ENCODE results near the gene ADAMTSL4.
A peak's percentile ranks its signal among the peaks of the same experiment; 100 is the strongest.

The ADAMTSL4 gene

DNA sequence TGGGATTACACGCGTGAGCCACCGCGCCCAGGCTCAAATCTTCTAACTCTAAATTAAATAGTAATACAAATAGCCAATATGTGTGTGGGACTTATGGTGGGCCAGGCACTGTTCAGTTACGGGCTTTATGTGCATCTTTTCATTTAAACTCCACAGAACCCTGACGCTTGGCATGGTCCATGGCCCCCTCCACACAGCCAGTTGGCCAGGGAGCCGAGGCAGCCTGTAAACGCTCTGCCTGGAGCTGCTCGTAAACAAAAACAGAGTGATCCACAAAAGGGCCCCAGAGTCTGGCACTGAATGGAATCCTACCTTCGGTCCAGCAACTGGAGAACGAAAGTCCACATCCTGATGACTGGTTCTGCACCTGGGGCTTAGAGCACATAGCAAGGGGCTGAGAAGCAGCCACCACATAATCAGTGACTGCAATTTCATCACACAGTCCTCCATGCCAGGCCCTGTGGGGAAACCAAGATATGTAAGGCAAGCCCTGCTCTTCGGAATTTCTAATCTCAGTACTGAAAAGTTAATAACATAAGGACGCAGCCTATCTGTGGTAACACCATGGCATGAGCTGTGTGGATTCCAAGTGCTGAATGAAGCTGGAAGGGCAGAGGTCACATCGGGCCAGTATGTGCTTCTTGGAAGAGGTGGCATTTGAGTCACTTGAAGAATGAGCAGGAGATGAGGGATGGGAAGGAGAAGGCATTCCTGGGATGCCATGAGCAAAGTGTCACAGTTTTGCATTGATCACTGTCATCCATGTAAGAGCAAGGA is 13.5 kb upstream of the ADAMTSL4 start:
- no peak for DNase-seq

DNA sequence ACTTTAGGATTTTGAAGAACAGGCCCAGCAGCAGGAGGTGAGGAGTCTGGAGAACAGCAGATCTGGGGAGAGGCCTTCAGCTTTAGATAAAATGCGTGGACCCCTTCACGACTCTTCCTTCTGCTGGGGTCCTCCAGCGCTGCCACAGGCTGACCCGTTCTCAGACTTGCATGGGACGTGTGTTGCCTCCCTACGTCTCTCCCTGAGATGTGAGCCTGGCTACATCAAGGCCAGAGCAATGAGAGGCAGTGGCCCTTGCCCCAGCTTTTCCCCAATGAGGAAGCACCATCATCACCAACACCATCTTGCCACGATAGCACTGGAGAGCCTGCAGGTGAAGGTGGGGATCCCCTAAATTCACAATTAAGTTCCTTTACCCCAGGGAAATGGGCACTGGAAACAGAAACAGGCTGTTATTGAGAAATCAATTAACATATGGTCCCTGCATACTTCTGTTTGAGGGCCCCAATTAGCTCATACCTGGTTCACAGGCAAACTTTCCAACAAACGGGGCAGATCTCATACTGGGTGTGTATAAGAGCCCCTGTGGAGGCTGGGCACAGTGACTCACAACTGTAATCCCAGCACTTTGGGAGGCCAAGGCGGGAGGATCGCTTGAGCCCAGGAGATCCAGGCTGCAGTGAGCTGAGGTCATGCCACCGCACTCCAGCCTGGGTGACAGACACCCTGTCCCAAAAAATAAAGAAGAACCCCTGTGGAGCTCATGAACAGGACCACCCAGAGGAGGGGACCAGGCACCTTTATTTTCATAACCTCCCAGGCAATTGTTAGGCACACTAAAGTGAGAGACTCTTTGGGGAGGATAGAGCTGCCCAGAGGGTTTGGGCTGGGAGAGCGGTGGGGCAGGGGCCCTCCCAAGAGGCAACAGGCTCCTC is 12.1 kb upstream of the ADAMTSL4 start:
- no peak for DNase-seq

DNA sequence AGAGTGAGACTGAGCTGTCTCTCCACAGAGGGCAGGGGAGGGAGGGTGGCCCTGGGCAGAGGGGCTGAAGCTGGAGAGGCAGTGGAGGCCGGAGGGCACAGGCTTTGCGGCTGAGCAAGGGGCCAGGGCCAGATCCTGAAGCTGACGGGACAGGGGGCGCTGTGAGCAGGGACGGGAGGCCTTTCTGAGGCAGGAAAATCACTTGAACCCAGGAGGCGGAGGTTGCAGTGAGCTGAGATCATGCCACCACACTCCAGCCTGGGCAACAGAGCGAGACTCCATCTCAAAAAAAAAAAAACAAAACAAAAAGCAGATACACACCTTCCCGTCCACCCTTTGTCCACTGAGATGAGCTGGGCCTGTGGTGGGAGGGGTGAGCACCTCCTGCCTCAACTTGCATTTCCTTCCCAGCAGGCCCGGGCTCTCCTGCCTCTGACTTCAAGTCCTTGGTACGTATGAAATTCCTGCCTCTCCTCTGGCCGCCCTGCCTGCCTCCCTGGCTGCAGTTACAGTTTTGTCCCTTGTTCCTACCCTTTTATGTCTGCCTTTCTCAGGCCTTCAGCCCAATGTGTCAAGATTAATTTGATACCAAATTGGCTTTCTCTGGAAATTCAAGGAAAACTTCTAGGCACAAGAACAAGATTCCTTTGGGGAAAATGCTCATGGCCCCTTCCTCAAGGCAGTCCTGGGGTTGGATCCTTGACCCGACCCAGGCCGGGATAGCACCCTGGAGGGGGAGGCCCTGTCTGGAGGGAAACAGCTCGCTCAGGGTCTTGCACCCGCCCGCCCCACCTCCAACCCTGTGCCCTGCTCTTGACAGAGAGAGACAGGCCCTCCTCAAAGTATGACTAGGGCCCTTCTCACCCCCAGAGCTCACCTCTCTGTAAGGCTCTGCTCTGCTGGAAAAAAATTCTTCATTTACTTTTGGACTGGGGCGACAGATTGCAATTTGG is 11.2 kb upstream of the ADAMTSL4 start:
- DNase-seq: no peak

DNA sequence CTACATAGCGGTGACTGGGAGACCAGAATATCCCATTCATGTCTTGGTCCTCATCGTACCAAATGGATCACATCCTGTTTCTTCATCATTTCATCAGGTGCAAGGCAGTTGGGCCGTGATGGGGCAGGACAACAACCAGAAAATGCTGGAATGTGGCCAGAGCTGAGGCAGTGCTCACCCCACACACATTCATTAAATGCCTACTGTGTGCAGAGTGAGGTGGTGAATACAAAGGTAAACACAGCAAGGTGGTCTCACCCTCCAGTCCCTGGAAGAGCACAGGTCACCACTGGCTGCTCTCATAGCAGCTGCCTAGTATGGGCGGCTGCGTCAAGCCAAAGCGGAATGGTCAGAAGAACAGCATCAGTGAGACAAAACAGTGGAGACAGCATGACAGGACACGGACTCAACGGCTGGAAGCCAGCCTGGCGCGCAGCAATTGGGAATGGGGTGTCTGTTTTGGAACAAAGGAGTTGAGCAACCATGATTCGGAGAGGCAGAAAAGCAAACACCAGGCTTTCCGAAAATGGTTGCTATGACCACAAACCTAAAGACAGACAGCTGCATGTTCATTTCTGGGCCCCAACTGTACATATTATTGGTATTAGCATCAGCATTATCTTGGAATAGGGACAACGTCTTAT is 5.6 kb upstream of the ADAMTSL4 start:
- peak; percentile 90 for DNase-seq

DNA sequence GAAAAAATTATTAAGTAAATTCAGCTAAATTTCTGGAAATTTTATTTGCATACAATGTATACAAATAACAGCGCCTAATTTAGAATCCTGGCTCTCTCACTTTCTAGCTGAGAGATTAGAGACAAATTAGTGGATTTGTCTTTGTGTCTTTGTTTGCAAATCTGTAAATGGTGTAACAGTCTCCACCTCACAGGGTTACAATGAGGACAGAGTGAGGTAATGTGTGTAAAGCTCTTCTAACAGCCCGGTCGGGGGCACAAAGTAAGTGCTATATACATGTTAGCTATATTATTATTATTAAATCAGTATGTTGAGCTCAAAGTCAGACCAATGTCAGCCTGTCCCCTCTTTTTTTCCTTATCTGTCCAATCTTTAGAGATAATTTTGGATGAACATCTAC is 5.0 kb upstream of the ADAMTSL4 start:
- peak; percentile 41 for DNase-seq

DNA sequence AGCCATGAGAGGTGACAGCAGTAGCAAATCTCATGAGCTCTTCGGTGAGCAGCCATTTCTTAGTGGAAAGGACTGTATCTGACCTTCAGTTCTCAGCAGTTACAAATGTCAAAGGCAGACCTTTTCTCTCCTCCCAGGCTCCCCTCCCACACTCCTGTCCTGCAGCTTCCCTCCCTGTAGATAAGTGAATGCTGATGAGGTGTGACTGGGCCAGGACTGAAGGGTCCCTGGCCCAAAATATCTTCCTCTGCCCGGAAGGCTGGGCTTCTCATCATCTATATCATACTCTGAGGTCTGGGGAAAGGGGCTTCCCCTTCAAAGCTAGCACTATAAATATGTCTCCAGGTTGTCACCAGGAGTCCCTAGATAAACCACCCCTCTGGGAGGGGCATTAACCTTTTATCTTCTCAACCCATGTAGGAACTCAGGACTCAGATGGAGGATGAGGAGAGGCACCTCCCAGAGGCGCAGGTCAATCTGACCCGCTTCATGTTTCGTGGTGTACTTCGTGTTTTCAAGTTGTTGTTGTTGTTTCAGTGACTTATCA is 3.6 kb upstream of the ADAMTSL4 start:
- no peak for DNase-seq

GRCh38 chr1:150546294-150546937 is 2.8 kb upstream of the ADAMTSL4 start:
- DNase-seq: no peak

DNA sequence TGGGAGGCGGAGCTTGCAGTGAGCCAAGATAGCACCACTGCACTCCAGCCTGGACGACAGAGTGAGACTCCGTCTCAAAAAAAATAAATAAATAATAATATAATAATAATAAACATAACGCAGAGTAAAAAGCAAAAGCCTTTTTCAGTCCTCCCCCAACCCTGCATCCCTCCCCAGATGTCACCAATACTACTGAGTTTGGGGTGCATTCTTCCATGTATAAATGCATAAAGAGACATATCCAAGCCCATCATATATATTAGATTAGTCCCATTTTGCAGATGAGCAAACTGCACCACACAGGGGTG is 930 bp upstream of the ADAMTSL4 start:
- DNase-seq: no peak

- no peak for DNase-seq
Observed at GRCh38 chr1:150549496-150550221, 451 bp downstream of the ADAMTSL4 start.

DNA sequence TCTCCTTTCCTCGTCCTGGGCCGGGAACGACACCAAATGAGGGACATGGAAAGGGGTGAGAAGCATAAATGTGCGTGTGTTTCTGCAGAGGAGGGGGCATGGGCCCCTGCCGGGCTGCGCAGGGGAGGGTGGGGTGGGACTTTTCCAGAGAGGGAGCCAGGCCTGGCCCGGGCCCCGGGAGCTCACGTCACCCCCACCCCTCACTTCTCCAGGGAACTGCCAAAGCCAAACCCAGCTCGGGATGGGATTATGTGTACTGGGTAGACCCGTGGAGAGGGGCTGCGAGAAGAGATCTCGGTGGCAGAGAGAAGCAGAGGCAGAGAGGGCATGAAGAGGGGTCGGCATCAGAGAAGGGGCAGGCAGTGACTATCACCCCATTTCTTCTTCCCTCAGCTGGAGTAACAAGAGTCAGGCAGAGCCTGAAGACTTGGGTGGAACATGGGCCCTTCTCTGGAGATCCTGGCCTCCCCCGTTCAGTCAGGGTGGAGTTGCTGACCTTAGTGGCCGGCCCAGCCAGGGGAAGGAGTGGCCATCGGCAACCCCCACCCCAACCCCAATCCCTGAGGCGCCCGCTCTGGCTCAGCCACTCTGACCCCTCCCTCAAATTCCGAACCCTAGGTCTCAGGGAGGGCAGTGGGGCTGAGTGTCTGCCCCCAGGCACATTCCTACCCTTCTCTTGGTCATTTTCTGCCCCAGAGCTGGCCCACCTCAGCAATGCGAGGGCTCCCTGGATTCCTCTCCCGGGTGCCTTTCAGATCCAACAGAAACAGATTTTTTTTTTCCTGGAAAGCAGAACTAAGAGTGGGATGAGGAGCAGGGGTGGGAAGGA is 1.2 kb downstream of the ADAMTSL4 start:
- no peak for DNase-seq

GRCh38 chr1:150551051-150551783 is 2.0 kb downstream of the ADAMTSL4 start:
- DNase-seq: no peak

- no peak for DNase-seq
Observed at GRCh38 chr1:150551784-150552127, 2.5 kb downstream of the ADAMTSL4 start.

DNA sequence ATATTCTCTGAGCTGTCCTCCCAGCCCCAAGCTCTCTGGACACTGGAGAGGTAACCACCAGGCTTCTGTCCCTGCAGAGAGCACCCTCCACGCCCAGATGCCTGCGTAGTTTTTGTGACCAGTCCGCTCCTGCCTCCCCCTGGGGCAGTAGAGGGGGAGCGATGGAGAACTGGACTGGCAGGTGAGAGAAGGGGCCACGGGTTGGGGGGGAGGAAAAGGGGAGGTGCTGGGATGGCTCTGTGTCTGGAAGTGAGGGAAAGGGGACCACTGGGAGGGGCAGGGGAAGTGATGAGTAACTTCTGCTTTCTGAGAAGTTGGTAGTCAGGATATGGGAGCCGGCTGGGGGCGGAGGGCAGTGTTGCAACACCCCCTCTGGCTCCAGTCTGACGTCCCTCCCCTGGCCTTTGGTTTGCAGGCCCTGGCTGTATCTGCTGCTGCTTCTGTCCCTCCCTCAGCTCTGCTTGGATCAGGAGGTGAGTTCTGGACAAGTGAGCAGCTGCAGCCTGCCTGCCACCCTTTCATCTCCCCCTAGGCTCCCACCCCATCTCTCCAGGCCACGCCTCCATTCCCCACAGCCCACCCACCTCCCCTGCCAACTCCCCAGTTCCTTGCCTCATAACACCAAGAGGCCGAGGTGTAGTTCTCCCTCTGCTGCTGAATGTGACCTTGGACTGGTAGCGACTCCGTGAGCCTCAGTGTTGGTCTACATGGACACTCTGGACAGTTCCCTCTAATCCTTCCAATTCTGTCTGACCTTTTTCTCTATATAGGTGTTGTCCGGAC is 3.1 kb downstream of the ADAMTSL4 start:
- DNase-seq: no peak

DNA sequence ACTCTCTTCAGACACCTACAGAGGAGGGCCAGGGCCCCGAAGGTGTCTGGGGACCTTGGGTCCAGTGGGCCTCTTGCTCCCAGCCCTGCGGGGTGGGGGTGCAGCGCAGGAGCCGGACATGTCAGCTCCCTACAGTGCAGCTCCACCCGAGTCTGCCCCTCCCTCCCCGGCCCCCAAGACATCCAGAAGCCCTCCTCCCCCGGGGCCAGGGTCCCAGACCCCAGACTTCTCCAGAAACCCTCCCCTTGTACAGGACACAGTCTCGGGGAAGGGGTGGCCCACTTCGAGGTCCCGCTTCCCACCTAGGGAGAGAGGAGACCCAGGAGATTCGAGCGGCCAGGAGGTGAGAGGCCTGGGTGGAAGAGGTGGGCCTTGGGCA is 3.7 kb downstream of the ADAMTSL4 start:
- no peak for DNase-seq

DNA sequence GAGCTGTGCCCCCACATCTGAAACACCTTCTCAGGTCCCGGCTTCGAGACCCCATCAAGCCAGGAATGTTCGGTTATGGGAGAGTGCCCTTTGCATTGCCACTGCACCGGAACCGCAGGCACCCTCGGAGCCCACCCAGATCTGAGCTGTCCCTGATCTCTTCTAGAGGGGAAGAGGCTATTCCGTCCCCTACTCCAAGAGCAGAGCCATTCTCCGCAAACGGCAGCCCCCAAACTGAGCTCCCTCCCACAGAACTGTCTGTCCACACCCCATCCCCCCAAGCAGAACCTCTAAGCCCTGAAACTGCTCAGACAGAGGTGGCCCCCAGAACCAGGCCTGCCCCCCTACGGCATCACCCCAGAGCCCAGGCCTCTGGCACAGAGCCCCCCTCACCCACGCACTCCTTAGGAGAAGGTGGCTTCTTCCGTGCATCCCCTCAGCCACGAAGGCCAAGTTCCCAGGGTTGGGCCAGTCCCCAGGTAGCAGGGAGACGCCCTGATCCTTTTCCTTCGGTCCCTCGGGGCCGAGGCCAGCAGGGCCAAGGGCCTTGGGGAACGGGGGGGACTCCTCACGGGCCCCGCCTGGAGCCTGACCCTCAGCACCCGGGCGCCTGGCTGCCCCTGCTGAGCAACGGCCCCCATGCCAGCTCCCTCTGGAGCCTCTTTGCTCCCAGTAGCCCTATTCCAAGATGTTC is 4.3 kb downstream of the ADAMTSL4 start:
- DNase-seq: no peak

DNA sequence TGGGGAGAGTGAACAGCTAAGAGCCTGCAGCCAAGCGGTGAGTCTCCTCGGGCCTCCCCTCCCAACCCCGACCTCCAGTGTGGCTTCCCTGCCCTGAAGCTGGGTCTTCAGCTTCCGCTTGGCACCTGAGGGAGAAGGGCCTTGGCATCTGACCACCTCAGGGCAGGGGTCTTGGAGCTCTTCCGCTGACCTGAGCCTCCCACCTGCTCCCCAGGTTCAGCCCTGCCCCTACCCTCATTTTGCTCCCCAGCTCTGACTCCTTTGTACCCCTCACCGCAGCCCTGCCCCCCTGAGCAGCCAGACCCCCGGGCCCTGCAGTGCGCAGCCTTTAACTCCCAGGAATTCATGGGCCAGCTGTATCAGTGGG is 4.9 kb downstream of the ADAMTSL4 start:
- no peak for DNase-seq

DNA sequence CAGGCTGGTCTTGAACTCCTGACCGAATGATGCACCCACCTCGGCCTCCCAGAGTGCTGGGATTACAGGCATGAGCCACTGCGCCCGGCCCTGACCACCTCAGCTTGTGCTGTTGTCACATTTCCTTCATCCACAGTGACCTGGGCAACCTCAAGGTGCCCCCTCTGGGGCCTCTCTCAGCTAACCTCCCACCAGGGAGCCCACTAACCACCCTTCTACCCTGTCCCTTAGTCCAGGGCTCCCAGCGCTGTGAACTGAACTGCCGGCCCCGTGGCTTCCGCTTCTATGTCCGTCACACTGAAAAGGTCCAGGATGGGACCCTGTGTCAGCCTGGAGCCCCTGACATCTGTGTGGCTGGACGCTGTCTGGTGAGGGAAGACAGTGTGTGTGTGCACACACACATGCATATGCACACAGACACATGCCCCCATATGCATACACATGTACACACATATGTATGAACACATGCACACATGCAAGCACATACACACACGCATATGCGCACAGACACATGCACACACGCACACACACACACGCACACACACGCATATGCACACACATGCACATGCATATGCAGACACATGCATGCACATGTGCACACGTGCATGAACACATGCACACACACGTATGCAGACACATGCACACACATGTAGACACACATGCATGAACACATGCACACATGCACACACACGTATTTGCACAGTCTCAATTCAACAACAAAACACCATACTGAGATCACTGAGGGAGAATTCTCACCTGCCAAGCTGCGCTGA is 6.2 kb downstream of the ADAMTSL4 start:
- no peak for DNase-seq
